ENCODE results near the gene EBI3. TPM values are rescaled to one million over a fixed set of nuclear protein-coding genes. Genes with fewer than 3 reads are reported as not detected.
A peak's percentile ranks its signal among the peaks of the same experiment; 100 is the strongest.

The EBI3 gene
- total and polyA plus RNA-seq, 2 of the 13 experiments (the other 11 are each of a cell fraction or from before 2014, with no cell fraction given): 3.4 TPM; not detected in 1

DNA sequence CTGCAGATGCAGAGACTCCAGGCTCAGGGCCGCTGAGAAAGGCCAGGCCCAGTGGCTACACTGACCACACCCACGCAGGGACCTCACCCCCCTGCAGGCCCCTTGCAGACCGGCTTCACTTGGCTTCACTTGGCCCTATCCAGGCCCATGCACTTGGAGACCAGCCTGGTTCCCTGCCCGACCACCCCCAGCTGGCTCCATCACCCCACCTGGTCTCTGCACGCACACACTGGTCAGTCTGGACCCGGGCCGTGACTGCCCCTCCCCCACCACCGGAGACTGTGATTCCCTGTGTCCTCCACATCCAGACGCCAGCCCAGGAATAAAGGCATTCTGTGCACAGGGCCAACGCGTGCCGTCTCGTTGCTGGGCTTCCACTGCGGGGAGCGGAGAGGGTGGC is 4.9 kb upstream of the EBI3 start (continued):
- TF ChIP-seq, protein P1, sequence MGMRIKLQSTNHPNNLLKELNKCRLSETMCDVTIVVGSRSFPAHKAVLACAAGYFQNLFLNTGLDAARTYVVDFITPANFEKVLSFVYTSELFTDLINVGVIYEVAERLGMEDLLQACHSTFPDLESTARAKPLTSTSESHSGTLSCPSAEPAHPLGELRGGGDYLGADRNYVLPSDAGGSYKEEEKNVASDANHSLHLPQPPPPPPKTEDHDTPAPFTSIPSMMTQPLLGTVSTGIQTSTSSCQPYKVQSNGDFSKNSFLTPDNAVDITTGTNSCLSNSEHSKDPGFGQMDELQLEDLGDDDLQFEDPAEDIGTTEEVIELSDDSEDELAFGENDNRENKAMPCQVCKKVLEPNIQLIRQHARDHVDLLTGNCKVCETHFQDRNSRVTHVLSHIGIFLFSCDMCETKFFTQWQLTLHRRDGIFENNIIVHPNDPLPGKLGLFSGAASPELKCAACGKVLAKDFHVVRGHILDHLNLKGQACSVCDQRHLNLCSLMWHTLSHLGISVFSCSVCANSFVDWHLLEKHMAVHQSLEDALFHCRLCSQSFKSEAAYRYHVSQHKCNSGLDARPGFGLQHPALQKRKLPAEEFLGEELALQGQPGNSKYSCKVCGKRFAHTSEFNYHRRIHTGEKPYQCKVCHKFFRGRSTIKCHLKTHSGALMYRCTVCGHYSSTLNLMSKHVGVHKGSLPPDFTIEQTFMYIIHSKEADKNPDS (CRISPR knock-in tag; IDR thresholded peaks at IDR 0.05): no peak
- TF ChIP-seq KDM5B (CRISPR knock-in tag; IDR thresholded peaks at IDR 0.05; ENCODE audit: borderline replicate concordance): peak; percentile 23; the same call in 1 of the 2 replicates
- peak; percentile 54 for TF ChIP-seq TEAD3 (CRISPR knock-in tag; optimal IDR thresholded peaks at IDR 0.05; ENCODE audit: borderline replicate concordance)
- no peak for TF ChIP-seq PCBP1 (IDR thresholded peaks at IDR 0.05; ENCODE audit: borderline replicate concordance, low read depth, low read length)
- TF ChIP-seq POLR2AphosphoS2 (IDR thresholded peaks at IDR 0.05; ENCODE audit: low read depth, low read length): no peak
- no peak for TF ChIP-seq SIN3B (IDR thresholded peaks at IDR 0.05; ENCODE audit: low read length)
- no peak for TF ChIP-seq ZNF547 (CRISPR knock-in tag; IDR thresholded peaks at IDR 0.05)
- TF ChIP-seq HNRNPL (IDR thresholded peaks at IDR 0.05; ENCODE audit: low read depth, low read length): no peak
- TF ChIP-seq, protein P2, sequence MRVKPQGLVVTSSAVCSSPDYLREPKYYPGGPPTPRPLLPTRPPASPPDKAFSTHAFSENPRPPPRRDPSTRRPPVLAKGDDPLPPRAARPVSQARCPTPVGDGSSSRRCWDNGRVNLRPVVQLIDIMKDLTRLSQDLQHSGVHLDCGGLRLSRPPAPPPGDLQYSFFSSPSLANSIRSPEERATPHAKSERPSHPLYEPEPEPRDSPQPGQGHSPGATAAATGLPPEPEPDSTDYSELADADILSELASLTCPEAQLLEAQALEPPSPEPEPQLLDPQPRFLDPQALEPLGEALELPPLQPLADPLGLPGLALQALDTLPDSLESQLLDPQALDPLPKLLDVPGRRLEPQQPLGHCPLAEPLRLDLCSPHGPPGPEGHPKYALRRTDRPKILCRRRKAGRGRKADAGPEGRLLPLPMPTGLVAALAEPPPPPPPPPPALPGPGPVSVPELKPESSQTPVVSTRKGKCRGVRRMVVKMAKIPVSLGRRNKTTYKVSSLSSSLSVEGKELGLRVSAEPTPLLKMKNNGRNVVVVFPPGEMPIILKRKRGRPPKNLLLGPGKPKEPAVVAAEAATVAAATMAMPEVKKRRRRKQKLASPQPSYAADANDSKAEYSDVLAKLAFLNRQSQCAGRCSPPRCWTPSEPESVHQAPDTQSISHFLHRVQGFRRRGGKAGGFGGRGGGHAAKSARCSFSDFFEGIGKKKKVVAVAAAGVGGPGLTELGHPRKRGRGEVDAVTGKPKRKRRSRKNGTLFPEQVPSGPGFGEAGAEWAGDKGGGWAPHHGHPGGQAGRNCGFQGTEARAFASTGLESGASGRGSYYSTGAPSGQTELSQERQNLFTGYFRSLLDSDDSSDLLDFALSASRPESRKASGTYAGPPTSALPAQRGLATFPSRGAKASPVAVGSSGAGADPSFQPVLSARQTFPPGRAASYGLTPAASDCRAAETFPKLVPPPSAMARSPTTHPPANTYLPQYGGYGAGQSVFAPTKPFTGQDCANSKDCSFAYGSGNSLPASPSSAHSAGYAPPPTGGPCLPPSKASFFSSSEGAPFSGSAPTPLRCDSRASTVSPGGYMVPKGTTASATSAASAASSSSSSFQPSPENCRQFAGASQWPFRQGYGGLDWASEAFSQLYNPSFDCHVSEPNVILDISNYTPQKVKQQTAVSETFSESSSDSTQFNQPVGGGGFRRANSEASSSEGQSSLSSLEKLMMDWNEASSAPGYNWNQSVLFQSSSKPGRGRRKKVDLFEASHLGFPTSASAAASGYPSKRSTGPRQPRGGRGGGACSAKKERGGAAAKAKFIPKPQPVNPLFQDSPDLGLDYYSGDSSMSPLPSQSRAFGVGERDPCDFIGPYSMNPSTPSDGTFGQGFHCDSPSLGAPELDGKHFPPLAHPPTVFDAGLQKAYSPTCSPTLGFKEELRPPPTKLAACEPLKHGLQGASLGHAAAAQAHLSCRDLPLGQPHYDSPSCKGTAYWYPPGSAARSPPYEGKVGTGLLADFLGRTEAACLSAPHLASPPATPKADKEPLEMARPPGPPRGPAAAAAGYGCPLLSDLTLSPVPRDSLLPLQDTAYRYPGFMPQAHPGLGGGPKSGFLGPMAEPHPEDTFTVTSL (CRISPR knock-in tag; IDR thresholded peaks at IDR 0.05; ENCODE audit: borderline replicate concordance): no peak
- no peak for TF ChIP-seq RBFOX2 (IDR thresholded peaks at IDR 0.05; ENCODE audit: low read depth, low read length)
- TF ChIP-seq TARDBP (CRISPR knock-in tag; IDR thresholded peaks at IDR 0.05): peak; percentile 27; the same call in 1 of the 2 replicates
- TF ChIP-seq, protein P3, sequence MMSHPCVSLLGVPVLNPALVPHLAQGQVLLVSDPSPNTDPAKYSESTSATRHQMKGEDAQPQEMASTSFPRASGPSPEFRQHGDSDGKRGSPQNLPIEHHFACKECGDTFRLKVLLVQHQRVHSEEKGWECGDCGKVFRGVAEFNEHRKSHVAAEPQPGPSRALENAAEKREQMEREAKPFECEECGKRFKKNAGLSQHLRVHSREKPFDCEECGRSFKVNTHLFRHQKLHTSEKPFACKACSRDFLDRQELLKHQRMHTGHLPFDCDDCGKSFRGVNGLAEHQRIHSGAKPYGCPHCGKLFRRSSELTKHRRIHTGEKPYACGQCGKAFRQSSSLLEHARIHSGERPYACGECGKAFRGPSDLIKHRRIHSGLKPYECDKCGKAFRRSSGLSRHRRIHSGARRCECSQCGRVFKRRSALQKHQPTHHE (CRISPR knock-in tag; IDR thresholded peaks at IDR 0.05; ENCODE audit: borderline replicate concordance): no peak
- TF ChIP-seq RARA (CRISPR knock-in tag; IDR thresholded peaks at IDR 0.05): 0 out of 2 replicates have a peak, but pooled peaks have one; percentile 26
- TF ChIP-seq ZNF354B (CRISPR knock-in tag; IDR thresholded peaks at IDR 0.05): no peak
- no peak for TF ChIP-seq MXD4 (CRISPR knock-in tag; IDR thresholded peaks at IDR 0.05)
- TF ChIP-seq ZNF605 (CRISPR knock-in tag; IDR thresholded peaks at IDR 0.05): no peak
- no peak for TF ChIP-seq ZNF550 (CRISPR knock-in tag; IDR thresholded peaks at IDR 0.05; ENCODE audit: borderline replicate concordance)
- TF ChIP-seq ZFX (CRISPR knock-in tag; IDR thresholded peaks at IDR 0.05; ENCODE audit: low read depth): peak; percentile 79
- TF ChIP-seq, protein P4, sequence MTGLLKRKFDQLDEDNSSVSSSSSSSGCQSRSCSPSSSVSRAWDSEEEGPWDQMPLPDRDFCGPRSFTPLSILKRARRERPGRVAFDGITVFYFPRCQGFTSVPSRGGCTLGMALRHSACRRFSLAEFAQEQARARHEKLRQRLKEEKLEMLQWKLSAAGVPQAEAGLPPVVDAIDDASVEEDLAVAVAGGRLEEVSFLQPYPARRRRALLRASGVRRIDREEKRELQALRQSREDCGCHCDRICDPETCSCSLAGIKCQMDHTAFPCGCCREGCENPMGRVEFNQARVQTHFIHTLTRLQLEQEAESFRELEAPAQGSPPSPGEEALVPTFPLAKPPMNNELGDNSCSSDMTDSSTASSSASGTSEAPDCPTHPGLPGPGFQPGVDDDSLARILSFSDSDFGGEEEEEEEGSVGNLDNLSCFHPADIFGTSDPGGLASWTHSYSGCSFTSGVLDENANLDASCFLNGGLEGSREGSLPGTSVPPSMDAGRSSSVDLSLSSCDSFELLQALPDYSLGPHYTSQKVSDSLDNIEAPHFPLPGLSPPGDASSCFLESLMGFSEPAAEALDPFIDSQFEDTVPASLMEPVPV (CRISPR knock-in tag; IDR thresholded peaks at IDR 0.05): 0 out of 2 replicates have a peak, but pooled peaks have one; percentile 29
- TF ChIP-seq NR2C2 (CRISPR knock-in tag; IDR thresholded peaks at IDR 0.05; ENCODE audit: borderline replicate concordance): no peak
- peak; percentile 61; the same call in 1 of the 2 replicates for TF ChIP-seq TRIM24 (CRISPR knock-in tag; IDR thresholded peaks at IDR 0.05)
